Activated CD4-positive, alpha-beta T cell treated with anti-CD3 and anti-CD28 coated beads for 36 hours (primary cell): ENCODE data around the gene UBLCP1. TPM values are rescaled to one million over a fixed set of nuclear protein-coding genes. Genes with fewer than 3 reads are reported as not detected.

Source experiments
- ATAC-seq: fragments of 200-7000 bp; cut with Tn5 transposase; one replicate; pipeline ENCODE4 v1.10.0; 2021; ENCODE audit warnings: mild to moderate bottlenecking, moderate library complexity
- CTCF ChIA-PET: fragments of 350-600 bp; sonication (Branson Sonifier 250); formaldehyde crosslinking; loops from one replicate; lab custom pipeline; 2021; ENCODE audit warnings: antibody characterized with exemption; lab: Charles Lee
- POLR2A ChIA-PET: fragments of 350-600 bp; sonication (Branson Sonifier 250); formaldehyde crosslinking; loops from one replicate; lab custom pipeline; 2021; ENCODE audit warnings: antibody characterized with exemption, inconsistent platforms; lab: Charles Lee
- DNase-seq: peaks from one replicate; pipeline ENCODE4 v3.0.0-alpha.2; 2020
- H3K27ac Mint-ChIP-seq: one replicate; pipeline ENCODE4 v1.8.0; 2021; ENCODE audit warnings: mixed read lengths
- H3K27me3 Mint-ChIP-seq: one replicate; pipeline ENCODE4 v1.8.0; 2021; ENCODE audit warnings: mixed read lengths
- H3K36me3 Mint-ChIP-seq: one replicate; pipeline ENCODE4 v1.8.0; 2021; ENCODE audit warnings: low read depth, mixed read lengths
- H3K4me1 Mint-ChIP-seq: one replicate; pipeline ENCODE4 v1.8.0; 2021; ENCODE audit warnings: mixed read lengths
- H3K4me3 Mint-ChIP-seq: one replicate; pipeline ENCODE4 v1.8.0; 2021; ENCODE audit warnings: mild to moderate bottlenecking, moderate library complexity, mixed read lengths
- H3K9me3 Mint-ChIP-seq: one replicate; pipeline ENCODE4 v1.8.0; 2021; ENCODE audit warnings: low read depth, mixed read lengths
- intact Hi-C, 2 experiments: fragments of 100-400 bp; cut with DNase I in 1 of 2; cut with micrococcal nuclease in 1 of 2; formaldehyde crosslinking; loops; one replicate each; pipeline versions ENCODE4 v1.14.2 to v1.15.1; 2022 to 2024; cut with DNase I, micrococcal nuclease
- total RNA-seq, 2 experiments: library from RNA; stranded (reverse); gene quantifications; one replicate each; pipeline ENCODE4 v1.2.3, GENCODE V29; 2021

UBLCP1 gene
- total RNA-seq, 2 experiments from 2014 or later = 26.0 to 31.0 TPM

GRCh38 chr5:159310511-159310910 lies 47.4 kb downstream of the UBLCP1 start:
- no peaks in the 10 kb centered on the region for H3K36me3 Mint-ChIP-seq
- CTCF ChIA-PET = interaction anchor here (0.6 to 3.2 kb wide), 9 partner anchors 13 to 292 kb away, joined by 3 to 19 read pairs (median 3); no protein-coding TSS in a partner anchor
- peaks cover 4% of the 10 kb centered on the region for H3K27me3 Mint-ChIP-seq
- intact Hi-C loops = loop anchor here in 1 of 2 experiments (10.0 kb wide), 1 partner anchor 616 kb away; no protein-coding TSS in a partner anchor
- POLR2A ChIA-PET = interaction anchor here (0.6 to 0.8 kb wide), 3 partner anchors 97 to 153 kb away, joined by 3 read pairs; no protein-coding TSS in a partner anchor
- H3K9me3 Mint-ChIP-seq = no peaks in the 10 kb centered on the region
- ATAC-seq (peak; percentile 88), DNase-seq (peak; percentile 67)
- H3K4me1 Mint-ChIP-seq = peaks cover 9% of the 10 kb centered on the region
- H3K4me3 Mint-ChIP-seq = peak overlapping the region; percentile 13
- H3K27ac Mint-ChIP-seq = no peak overlapping the region

GRCh38 chr5:159311063-159311462 lies 48.0 kb downstream of the UBLCP1 start:
- Mint-ChIP-seq H3K27me3 (peaks cover 5% of the 10 kb centered on the region), H3K9me3 (no peaks in the 10 kb centered on the region), H3K36me3 (no peaks in the 10 kb centered on the region), H3K4me1 (peaks cover 9% of the 10 kb centered on the region), H3K27ac (no peak overlapping the region), H3K4me3 (peak overlapping the region; percentile 13)
- no peak for ATAC-seq
- ChIA-PET POLR2A (interaction anchor here (0.8 kb wide), 1 partner anchor 154 kb away, joined by 3 read pairs; no protein-coding TSS in a partner anchor), CTCF (interaction anchor here (0.6 to 3.2 kb wide), 8 partner anchors 12 to 291 kb away, joined by 3 to 19 read pairs (median 3); no protein-coding TSS in a partner anchor)
- intact Hi-C loops = loop anchor here in 1 of 2 experiments (10.0 kb wide), 1 partner anchor 616 kb away; no protein-coding TSS in a partner anchor
- DNase-seq = no peak

- intact Hi-C loops = loop anchor here in 1 of 2 experiments (10.0 kb wide), 1 partner anchor 618 kb away; no protein-coding TSS in a partner anchor
- peaks cover 5% of the 10 kb centered on the region for H3K27me3 Mint-ChIP-seq
- ChIA-PET CTCF (no interaction called here), POLR2A (interaction anchor here (0.5 kb wide), 1 partner anchor 96 kb away, joined by 8 read pairs; no protein-coding TSS in a partner anchor)
- ATAC-seq = no peak
- no peak overlapping the region for H3K27ac Mint-ChIP-seq
- no peaks in the 10 kb centered on the region for H3K9me3 Mint-ChIP-seq
- peaks cover 9% of the 10 kb centered on the region for H3K4me1 Mint-ChIP-seq
- H3K36me3 Mint-ChIP-seq = no peaks in the 10 kb centered on the region
- H3K4me3 Mint-ChIP-seq = no peak overlapping the region
- no peak for DNase-seq
Measured at GRCh38 chr5:159313197-159313596, 50.1 kb downstream of the UBLCP1 start.

GRCh38 chr5:159316519-159317383 lies 53.7 kb downstream of the UBLCP1 start:
- ChIA-PET CTCF (interaction anchor here (0.5 to 4.6 kb wide), 27 partner anchors 9 to 356 kb away, joined by 3 to 73 read pairs (median 3); no protein-coding TSS in a partner anchor), POLR2A (interaction anchor here (0.6 kb wide), 1 partner anchor 160 kb away, joined by 4 read pairs; no protein-coding TSS in a partner anchor)
- H3K27ac Mint-ChIP-seq = no peak overlapping the region
- H3K27me3 Mint-ChIP-seq = peaks cover 2% of the 10 kb centered on the region
- H3K9me3 Mint-ChIP-seq = no peaks in the 10 kb centered on the region
- H3K36me3 Mint-ChIP-seq = no peaks in the 10 kb centered on the region
- ATAC-seq = peak; percentile 81
- no peak overlapping the region for H3K4me3 Mint-ChIP-seq
- intact Hi-C loops = loop anchor here (1.0 to 10.0 kb wide), 4 partner anchors 30 to 622 kb away; no protein-coding TSS in a partner anchor
- peak; percentile 65 for DNase-seq
- H3K4me1 Mint-ChIP-seq = no peaks in the 10 kb centered on the region

DNA sequence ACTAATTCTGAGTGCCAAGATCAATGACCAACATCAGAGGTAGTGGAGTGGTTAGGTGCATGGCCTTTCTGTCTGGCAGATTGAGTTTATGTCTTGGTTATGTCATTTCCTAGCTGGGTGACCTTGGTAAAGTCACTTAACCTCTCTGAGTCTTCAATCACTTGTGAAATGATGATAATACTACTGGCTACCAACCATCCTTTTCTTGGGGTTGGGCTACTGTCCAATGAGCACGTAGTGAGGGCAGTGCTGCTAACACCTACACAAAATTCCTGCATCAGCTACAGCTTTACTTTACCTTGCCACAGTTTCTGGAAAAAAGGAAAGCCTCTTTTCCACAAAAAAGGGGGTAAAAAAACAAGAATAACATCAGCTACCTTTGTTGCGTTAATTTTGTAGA lies 54.8 kb downstream of the UBLCP1 start:
- Mint-ChIP-seq H3K36me3 (no peaks in the 10 kb centered on the region), H3K4me3 (no peak overlapping the region), H3K27me3 (peaks cover 2% of the 10 kb centered on the region), H3K27ac (no peak overlapping the region), H3K4me1 (no peaks in the 10 kb centered on the region), H3K9me3 (no peaks in the 10 kb centered on the region)
- CTCF ChIA-PET = interaction anchor here (0.8 to 4.6 kb wide), 15 partner anchors 14 to 669 kb away, joined by 3 to 73 read pairs (median 4); no protein-coding TSS in a partner anchor
- no peak for DNase-seq
- POLR2A ChIA-PET = interaction anchor here (0.8 kb wide), 1 partner anchor 198 kb away, joined by 3 read pairs; no protein-coding TSS in a partner anchor
- ATAC-seq = no peak
- intact Hi-C loops = loop anchor here in 1 of 2 experiments (10.0 kb wide), 1 partner anchor 623 kb away; no protein-coding TSS in a partner anchor

DNA sequence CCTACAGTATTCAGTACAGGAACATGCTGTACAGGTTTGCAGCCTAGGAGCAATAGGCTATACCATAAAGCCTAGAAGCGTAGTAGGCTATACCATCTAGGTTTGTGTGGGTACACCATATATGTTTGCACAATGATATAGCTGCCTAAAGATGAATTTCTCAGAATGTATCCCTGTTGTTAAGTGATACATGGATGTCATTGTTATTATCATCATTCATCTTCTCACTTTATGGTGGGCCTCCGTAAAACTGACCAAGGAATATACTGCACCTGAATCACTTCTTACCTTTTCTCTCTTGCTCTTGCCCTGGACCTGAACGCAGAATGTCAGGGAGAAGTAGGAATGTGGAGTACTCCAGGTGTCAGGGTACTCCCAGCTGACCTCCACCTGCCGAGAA lies 55.4 kb downstream of the UBLCP1 start:
- intact Hi-C loops = loop anchor here in 1 of 2 experiments (10.0 kb wide), 1 partner anchor 624 kb away; no protein-coding TSS in a partner anchor
- CTCF ChIA-PET = interaction anchor here (1.1 to 4.6 kb wide), 6 partner anchors 14 to 668 kb away, joined by 3 to 73 read pairs (median 6); no protein-coding TSS in a partner anchor
- H3K27ac Mint-ChIP-seq = no peak overlapping the region
- no peaks in the 10 kb centered on the region for H3K36me3 Mint-ChIP-seq
- DNase-seq (no peak), ATAC-seq (no peak)
- POLR2A ChIA-PET = interaction anchor here (0.8 kb wide), 1 partner anchor 198 kb away, joined by 3 read pairs; no protein-coding TSS in a partner anchor
- H3K27me3 Mint-ChIP-seq = peaks cover 2% of the 10 kb centered on the region
- no peaks in the 10 kb centered on the region for H3K4me1 Mint-ChIP-seq
- no peaks in the 10 kb centered on the region for H3K9me3 Mint-ChIP-seq
- H3K4me3 Mint-ChIP-seq = no peak overlapping the region

- H3K4me3 Mint-ChIP-seq = no peak overlapping the region
- DNase-seq = no peak
- H3K27ac Mint-ChIP-seq = no peak overlapping the region
- no peaks in the 10 kb centered on the region for H3K9me3 Mint-ChIP-seq
- no peaks in the 10 kb centered on the region for H3K36me3 Mint-ChIP-seq
- peaks cover 2% of the 10 kb centered on the region for H3K27me3 Mint-ChIP-seq
- ChIA-PET POLR2A (interaction anchor here (0.6 kb wide), 1 partner anchor 1714 kb away, joined by 5 read pairs; no protein-coding TSS in a partner anchor), CTCF (interaction anchor here (1.0 to 4.6 kb wide), 2 partner anchors 163 to 187 kb away, joined by 5 to 73 read pairs; no protein-coding TSS in a partner anchor)
- ATAC-seq = no peak
- intact Hi-C loops = loop anchor here in 1 of 2 experiments (10.0 kb wide), 1 partner anchor 625 kb away; no protein-coding TSS in a partner anchor
- no peaks in the 10 kb centered on the region for H3K4me1 Mint-ChIP-seq
Measured at GRCh38 chr5:159319363-159319762, 56.3 kb downstream of the UBLCP1 start.

DNA sequence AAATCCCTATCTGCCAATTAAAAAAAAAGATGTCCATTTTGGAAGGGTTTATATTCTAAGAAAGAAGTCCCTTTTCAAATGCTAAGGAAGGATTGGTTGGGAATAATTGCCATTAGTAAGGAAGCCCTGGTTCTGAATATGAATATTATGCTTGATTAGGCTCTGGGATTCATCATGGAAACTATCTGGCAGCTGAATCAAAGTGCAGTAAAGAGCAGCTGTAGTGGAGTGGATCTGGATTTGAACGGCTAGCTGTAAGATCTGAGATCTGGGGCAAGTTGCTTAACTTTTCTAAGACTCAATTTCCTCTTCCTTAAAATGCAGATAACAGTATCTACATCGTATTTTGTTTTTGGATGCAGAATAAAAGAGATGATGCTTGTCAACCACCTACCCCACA lies 56.7 kb downstream of the UBLCP1 start:
- ATAC-seq (no peak), DNase-seq (no peak)
- Mint-ChIP-seq H3K4me3 (no peak overlapping the region), H3K9me3 (no peaks in the 10 kb centered on the region), H3K36me3 (no peaks in the 10 kb centered on the region), H3K27ac (no peak overlapping the region), H3K4me1 (no peaks in the 10 kb centered on the region), H3K27me3 (peaks cover 2% of the 10 kb centered on the region)
- intact Hi-C loops = loop anchor here in 1 of 2 experiments (10.0 kb wide), 1 partner anchor 625 kb away; no protein-coding TSS in a partner anchor
- CTCF ChIA-PET = interaction anchor here (1.0 to 4.6 kb wide), 2 partner anchors 163 to 187 kb away, joined by 5 to 73 read pairs; no protein-coding TSS in a partner anchor
- POLR2A ChIA-PET = no interaction called here

DNA sequence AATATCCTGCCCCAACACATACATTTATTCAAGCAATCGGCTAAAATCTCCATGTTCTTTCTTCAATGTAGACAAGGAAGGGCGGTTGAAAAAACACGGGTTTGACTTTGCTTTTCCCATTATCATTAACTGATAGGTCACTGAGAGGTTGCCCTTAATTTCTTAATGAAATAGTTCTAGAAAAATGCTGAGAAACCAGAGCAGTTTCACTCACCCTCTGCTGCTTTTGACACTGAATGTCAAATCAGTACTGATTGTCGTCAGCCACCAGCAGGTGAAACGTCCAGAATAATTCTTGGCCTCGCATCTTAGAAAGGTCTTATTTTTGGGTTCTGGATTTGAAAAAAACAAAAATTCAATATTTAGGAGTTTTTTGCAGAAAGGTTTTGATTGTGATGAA lies 59.1 kb downstream of the UBLCP1 start:
- Mint-ChIP-seq H3K27ac (no peak overlapping the region), H3K4me3 (no peak overlapping the region), H3K9me3 (no peaks in the 10 kb centered on the region), H3K27me3 (no peaks in the 10 kb centered on the region), H3K4me1 (no peaks in the 10 kb centered on the region), H3K36me3 (no peaks in the 10 kb centered on the region)
- ChIA-PET CTCF (interaction anchor here (1.2 kb wide), 1 partner anchor 31 kb away, joined by 4 read pairs; no protein-coding TSS in a partner anchor), POLR2A (interaction anchor here (0.6 kb wide), 1 partner anchor 25 kb away, joined by 3 read pairs; no protein-coding TSS in a partner anchor)
- intact Hi-C loops = no loop called here
- no peak for DNase-seq
- no peak for ATAC-seq

GRCh38 chr5:159324102-159324755 lies 61.1 kb downstream of the UBLCP1 start:
- H3K9me3 Mint-ChIP-seq = no peaks in the 10 kb centered on the region
- CTCF ChIA-PET = interaction anchor here (0.6 to 1.1 kb wide), 8 partner anchors 13 to 224 kb away, joined by 3 to 5 read pairs (median 3); partner anchors contain the start of gene EBF1
- H3K27ac Mint-ChIP-seq = no peak overlapping the region
- no peaks in the 10 kb centered on the region for H3K27me3 Mint-ChIP-seq
- no peak for ATAC-seq
- DNase-seq = no peak
- no peak overlapping the region for H3K4me3 Mint-ChIP-seq
- POLR2A ChIA-PET = no interaction called here
- intact Hi-C loops = no loop called here
- no peaks in the 10 kb centered on the region for H3K4me1 Mint-ChIP-seq
- H3K36me3 Mint-ChIP-seq = no peaks in the 10 kb centered on the region
